Naive thymus-derived CD4-positive, alpha-beta T cell (primary cell): Measurements from ENCODE around the gene HLA-C. TPM values are rescaled to one million over a fixed set of nuclear protein-coding genes. Genes with fewer than 3 reads are reported as not detected.
"Not testable (repeated sequence)": the region's sequence is repeated elsewhere in the genome, so short reads cannot be mapped to it uniquely, and the experiment has no call there.

Source experiments
- ATAC-seq: fragments of 150-1000 bp; cut with Tn5 transposase; 2 replicates; pipeline ENCODE4 v1.10.0; 2021; ENCODE audit warnings: mild to moderate bottlenecking, moderate library complexity
- CTCF ChIA-PET: fragments of 350-600 bp; sonication (Branson Sonifier 250); formaldehyde crosslinking; loops from one replicate; lab custom pipeline; 2021; ENCODE audit warnings: antibody characterized with exemption; lab: Charles Lee
- POLR2A ChIA-PET: fragments of 350-600 bp; sonication (Branson Sonifier 250); formaldehyde crosslinking; loops from one replicate; lab custom pipeline; 2021; ENCODE audit warnings: antibody characterized with exemption, inconsistent platforms; lab: Charles Lee
- DNase-seq, 9 donors: peaks; one replicate each; pipeline versions ENCODE4 v3.0.0 to v3.0.0-alpha.2; 2020 to 2022; ENCODE audit warnings: mixed read lengths in 1 of 9
- H3K27ac ChIP-seq: one replicate; pipeline ENCODE4 v1.7.0; 2013; ENCODE audit warnings: mild to moderate bottlenecking, low read depth, low read length, moderate library complexity
- H3K27me3 ChIP-seq, 2 donors: one replicate each; pipeline ENCODE4 v1.7.0; 2013; ENCODE audit warnings: low read length in 2 of 2, mild to moderate bottlenecking in 2 of 2, moderate library complexity in 2 of 2; ENCODE audit not compliant: control insufficient read depth in 2 of 2, insufficient read depth in 2 of 2
- H3K36me3 ChIP-seq, 3 experiments: 1 replicate in 2 of 3; 2 replicates in 1 of 3; pipeline ENCODE4 v1.7.0; 2013; ENCODE audit warnings: low read length in 3 of 3, mild to moderate bottlenecking in 3 of 3, moderate library complexity in 1 of 3; ENCODE audit not compliant: insufficient read depth in 3 of 3, control insufficient read depth in 2 of 3
- H3K4me1 ChIP-seq, 2 donors: one replicate each; pipeline ENCODE4 v1.7.0; 2013; ENCODE audit warnings: low read length in 2 of 2, mild to moderate bottlenecking in 2 of 2, moderate library complexity in 1 of 2; ENCODE audit not compliant: control insufficient read depth in 2 of 2, insufficient read depth in 2 of 2
- H3K4me3 ChIP-seq: 2 replicates; pipeline ENCODE4 v1.7.0; 2013; ENCODE audit warnings: mild to moderate bottlenecking, low read length
- H3K9me3 ChIP-seq, 3 experiments: 1 replicate in 2 of 3; 2 replicates in 1 of 3; pipeline ENCODE4 v1.7.0; 2013; ENCODE audit warnings: low read length in 3 of 3; ENCODE audit not compliant: control insufficient read depth in 2 of 3
- H3K27ac Mint-ChIP-seq, 9 donors: one replicate each; pipeline ENCODE4 v1.8.0; 2020 to 2022; ENCODE audit warnings: mixed read lengths in 9 of 9, mild to moderate bottlenecking in 8 of 9, moderate library complexity in 5 of 9, inconsistent platforms in 2 of 9
- H3K27me3 Mint-ChIP-seq, 5 donors: one replicate each; pipeline ENCODE4 v1.8.0; 2021 to 2022; ENCODE audit warnings: mixed read lengths in 5 of 5, mild to moderate bottlenecking in 1 of 5
- H3K36me3 Mint-ChIP-seq, 5 donors: one replicate each; pipeline ENCODE4 v1.8.0; 2020 to 2022; ENCODE audit warnings: mixed read lengths in 5 of 5, mild to moderate bottlenecking in 3 of 5, inconsistent platforms in 1 of 5
- H3K4me1 Mint-ChIP-seq, 7 donors: one replicate each; pipeline ENCODE4 v1.8.0; 2020 to 2022; ENCODE audit warnings: mixed read lengths in 7 of 7, mild to moderate bottlenecking in 3 of 7, inconsistent platforms in 1 of 7
- H3K4me3 Mint-ChIP-seq, 10 donors: one replicate each; pipeline ENCODE4 v1.8.0; 2020 to 2022; ENCODE audit warnings: mild to moderate bottlenecking in 10 of 10, mixed read lengths in 10 of 10, moderate library complexity in 6 of 10, inconsistent platforms in 2 of 10
- H3K9me3 Mint-ChIP-seq, 11 donors: one replicate each; pipeline ENCODE4 v1.8.0; 2020 to 2022; ENCODE audit warnings: mixed read lengths in 11 of 11, mild to moderate bottlenecking in 4 of 11, inconsistent platforms in 1 of 11, moderate library complexity in 1 of 11
- intact Hi-C, 2 donors: fragments of 100-400 bp; cut with micrococcal nuclease; formaldehyde crosslinking; loops; one replicate each; pipeline ENCODE4 v1.15.1; 2023
- polyA plus RNA-seq, 2 donors: library from polyadenylated mRNA; unstranded; fragments of 300-500 nt; fragmentation: Illumina TruSeq; gene quantifications; one replicate each; pipeline ENCODE4 v1.2.3, GENCODE V29; 2021
- total RNA-seq, 6 experiments: library from RNA in 5 of 6; stranded (reverse) in 5 of 6; gene quantifications; 1 replicate in 5 of 6; 2 replicates in 1 of 6; pipeline ENCODE4 v1.2.3 and lab custom pipeline; 2021 to 2026

The HLA-C gene
- total and polyA plus RNA-seq, 7 experiments from 2014 or later: 1,349 to 2,874 (median 1,583) TPM

- Mint-ChIP-seq H3K27ac (peak overlapping the region in 2 of 9 donors; percentile 45 to 85), H3K36me3 (peaks cover 0 to 20% (median 12%) of the 10 kb centered on the region in 5 donors), H3K4me1 (peaks cover 0 to 14% (median 6%) of the 10 kb centered on the region in 7 donors), H3K9me3 (peaks cover 1 to 22% (median 20%) of the 10 kb centered on the region in 11 donors), H3K4me3 (peak overlapping the region in 1 of 10 donors; percentile 19), H3K27me3 (peaks cover 0 to 24% (median 8%) of the 10 kb centered on the region in 5 donors)
- ATAC-seq (peak; percentile 24), DNase-seq (peak in 4 of 9 donors; percentile 23 to 64 (median 38))
- ChIA-PET CTCF (no interaction called here), POLR2A (no interaction called here)
- H3K36me3 ChIP-seq: no peaks in the 10 kb centered on the region
- intact Hi-C loops: no loop called here
- H3K4me3 ChIP-seq: no peak overlapping the region
- H3K27me3 ChIP-seq: no peaks in the 10 kb centered on the region
- H3K27ac ChIP-seq: no peak overlapping the region
- H3K9me3 ChIP-seq: peaks cover 0 to 16% (median 0%) of the 10 kb centered on the region in 3 experiments
- H3K4me1 ChIP-seq: no peaks in the 10 kb centered on the region
These were observed 28.4 kb downstream of the HLA-C start for GRCh38 chr6:31243508-31243907.

DNA sequence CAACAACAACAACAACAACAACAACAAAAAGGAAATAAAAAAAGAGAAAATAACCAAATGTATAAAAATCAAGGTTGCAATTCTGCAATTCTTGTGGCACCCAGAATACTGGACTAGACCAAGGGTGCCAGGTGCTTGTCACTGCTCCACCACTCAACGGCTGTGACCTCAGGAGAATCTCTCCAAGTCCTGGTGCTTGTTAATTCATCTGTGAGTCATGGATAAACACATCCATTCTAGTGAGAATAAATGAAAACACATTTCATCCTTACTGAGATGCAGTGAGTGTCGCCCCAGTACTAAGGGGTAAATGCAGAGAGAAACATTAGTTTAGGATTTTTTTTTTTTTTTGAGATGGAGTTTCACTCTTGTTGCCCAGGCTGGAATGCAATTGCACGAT lies 32.0 kb downstream of the HLA-C start:
- Histone ChIP-seq H3K27me3 (no peaks in the 10 kb centered on the region), H3K9me3 (no peaks in the 10 kb centered on the region), H3K27ac (no peak overlapping the region), H3K36me3 (no peaks in the 10 kb centered on the region), H3K4me3 (no peak overlapping the region), H3K4me1 (no peaks in the 10 kb centered on the region)
- Mint-ChIP-seq H3K27ac (no peak overlapping the region), H3K4me3 (no peak overlapping the region), H3K9me3 (no peaks in the 10 kb centered on the region), H3K4me1 (peaks cover 0 to 11% (median 8%) of the 10 kb centered on the region in 7 donors), H3K36me3 (no peaks in the 10 kb centered on the region), H3K27me3 (peaks cover 0 to 26% (median 0%) of the 10 kb centered on the region in 5 donors)
- intact Hi-C loops: no loop called here
- DNase-seq: no peak
- POLR2A ChIA-PET: interaction anchor here (0.7 to 1.2 kb wide), 2 partner anchors 23 to 29 kb away, joined by 3 read pairs; no protein-coding TSS in a partner anchor
- no peak for ATAC-seq
- CTCF ChIA-PET: interaction anchor here (0.7 kb wide), 1 partner anchor 49 kb away, joined by 4 read pairs; no protein-coding TSS in a partner anchor

GRCh38 chr6:31234101-31234500 lies 37.8 kb downstream of the HLA-C start:
- CTCF ChIA-PET, H3K27ac ChIP-seq, H3K4me1 ChIP-seq, H3K9me3 Mint-ChIP-seq, H3K36me3 Mint-ChIP-seq, intact Hi-C loops, H3K9me3 ChIP-seq, H3K27me3 ChIP-seq, ATAC-seq, H3K36me3 ChIP-seq, H3K4me3 ChIP-seq: not testable (repeated sequence)
- peaks cover 0 to 54% (median 0%) of the 10 kb centered on the region in 5 donors for H3K27me3 Mint-ChIP-seq
- peak overlapping the region in 1 of 9 donors; percentile 4 for H3K27ac Mint-ChIP-seq
- H3K4me1 Mint-ChIP-seq: peaks cover 0 to 14% (median 9%) of the 10 kb centered on the region in 7 donors
- POLR2A ChIA-PET: interaction anchor here (0.7 to 1.9 kb wide), 5 partner anchors 12 to 146 kb away, joined by 3 to 7 read pairs (median 4); no protein-coding TSS in a partner anchor
- peak in 1 of 9 donors; percentile 4 for DNase-seq
- peak overlapping the region in 1 of 10 donors; percentile 18 for H3K4me3 Mint-ChIP-seq

- intact Hi-C loops: no loop called here
- H3K9me3 Mint-ChIP-seq: no peaks in the 10 kb centered on the region
- DNase-seq (no peak), ATAC-seq (no peak)
- peaks cover 0 to 8% (median 0%) of the 10 kb centered on the region in 7 donors for H3K4me1 Mint-ChIP-seq
- Histone ChIP-seq H3K4me3 (no peak overlapping the region), H3K27ac (no peak overlapping the region), H3K36me3 (no peaks in the 10 kb centered on the region), H3K4me1 (no peaks in the 10 kb centered on the region), H3K9me3 (no peaks in the 10 kb centered on the region), H3K27me3 (no peaks in the 10 kb centered on the region)
- CTCF ChIA-PET: interaction anchor here (0.7 kb wide), 1 partner anchor 33 kb away, joined by 6 read pairs; no protein-coding TSS in a partner anchor
- POLR2A ChIA-PET: interaction anchor here (0.7 to 1.1 kb wide), 2 partner anchors 28 to 45 kb away, joined by 3 read pairs; no protein-coding TSS in a partner anchor
- peaks cover 0 to 34% (median 0%) of the 10 kb centered on the region in 5 donors for H3K27me3 Mint-ChIP-seq
- no peak overlapping the region for H3K27ac Mint-ChIP-seq
- no peaks in the 10 kb centered on the region for H3K36me3 Mint-ChIP-seq
- H3K4me3 Mint-ChIP-seq: no peak overlapping the region
These were observed 43.4 kb downstream of the HLA-C start for GRCh38 chr6:31228476-31228875.

GRCh38 chr6:31227143-31227542 lies 44.7 kb downstream of the HLA-C start:
- DNase-seq (no peak), ATAC-seq (no peak)
- peaks cover 0 to 20% (median 0%) of the 10 kb centered on the region in 5 donors for H3K27me3 Mint-ChIP-seq
- no peaks in the 10 kb centered on the region for H3K27me3 ChIP-seq
- H3K9me3 ChIP-seq: no peaks in the 10 kb centered on the region
- H3K27ac ChIP-seq: no peak overlapping the region
- ChIA-PET POLR2A (no interaction called here), CTCF (no interaction called here)
- H3K4me1 Mint-ChIP-seq: peaks cover 0 to 8% (median 0%) of the 10 kb centered on the region in 7 donors
- H3K4me3 ChIP-seq: no peak overlapping the region
- H3K36me3 ChIP-seq: no peaks in the 10 kb centered on the region
- no peak overlapping the region for H3K4me3 Mint-ChIP-seq
- no peaks in the 10 kb centered on the region for H3K4me1 ChIP-seq
- H3K36me3 Mint-ChIP-seq: no peaks in the 10 kb centered on the region
- intact Hi-C loops: no loop called here
- peak overlapping the region in 1 of 9 donors; percentile 11 for H3K27ac Mint-ChIP-seq
- H3K9me3 Mint-ChIP-seq: no peaks in the 10 kb centered on the region

GRCh38 chr6:31225735-31226134 lies 46.2 kb downstream of the HLA-C start:
- Mint-ChIP-seq H3K27me3 (peaks cover 0 to 16% (median 0%) of the 10 kb centered on the region in 5 donors), H3K4me1 (peaks cover 0 to 8% (median 0%) of the 10 kb centered on the region in 7 donors), H3K4me3 (no peak overlapping the region), H3K36me3 (no peaks in the 10 kb centered on the region), H3K9me3 (no peaks in the 10 kb centered on the region), H3K27ac (no peak overlapping the region)
- no peaks in the 10 kb centered on the region for H3K9me3 ChIP-seq
- no peak overlapping the region for H3K4me3 ChIP-seq
- ChIA-PET CTCF (no interaction called here), POLR2A (interaction anchor here (0.7 kb wide), 1 partner anchor 50 kb away, joined by 3 read pairs; no protein-coding TSS in a partner anchor)
- no peaks in the 10 kb centered on the region for H3K4me1 ChIP-seq
- H3K27me3 ChIP-seq: no peaks in the 10 kb centered on the region
- intact Hi-C loops: no loop called here
- no peaks in the 10 kb centered on the region for H3K36me3 ChIP-seq
- no peak for DNase-seq
- no peak overlapping the region for H3K27ac ChIP-seq
- ATAC-seq: no peak
